GM18519 (cell line): Measurements from ENCODE around the gene SLC2A9.

Source experiments
- ATAC-seq: cut with Tn5 transposase; IDR thresholded peaks from one replicate; pipeline ENCODE4 v1.9.1; 2021; ENCODE audit warnings: mild to moderate bottlenecking, moderate library complexity; ENCODE audit not compliant: unreplicated experiment, low FRiP score

SLC2A9 gene

DNA sequence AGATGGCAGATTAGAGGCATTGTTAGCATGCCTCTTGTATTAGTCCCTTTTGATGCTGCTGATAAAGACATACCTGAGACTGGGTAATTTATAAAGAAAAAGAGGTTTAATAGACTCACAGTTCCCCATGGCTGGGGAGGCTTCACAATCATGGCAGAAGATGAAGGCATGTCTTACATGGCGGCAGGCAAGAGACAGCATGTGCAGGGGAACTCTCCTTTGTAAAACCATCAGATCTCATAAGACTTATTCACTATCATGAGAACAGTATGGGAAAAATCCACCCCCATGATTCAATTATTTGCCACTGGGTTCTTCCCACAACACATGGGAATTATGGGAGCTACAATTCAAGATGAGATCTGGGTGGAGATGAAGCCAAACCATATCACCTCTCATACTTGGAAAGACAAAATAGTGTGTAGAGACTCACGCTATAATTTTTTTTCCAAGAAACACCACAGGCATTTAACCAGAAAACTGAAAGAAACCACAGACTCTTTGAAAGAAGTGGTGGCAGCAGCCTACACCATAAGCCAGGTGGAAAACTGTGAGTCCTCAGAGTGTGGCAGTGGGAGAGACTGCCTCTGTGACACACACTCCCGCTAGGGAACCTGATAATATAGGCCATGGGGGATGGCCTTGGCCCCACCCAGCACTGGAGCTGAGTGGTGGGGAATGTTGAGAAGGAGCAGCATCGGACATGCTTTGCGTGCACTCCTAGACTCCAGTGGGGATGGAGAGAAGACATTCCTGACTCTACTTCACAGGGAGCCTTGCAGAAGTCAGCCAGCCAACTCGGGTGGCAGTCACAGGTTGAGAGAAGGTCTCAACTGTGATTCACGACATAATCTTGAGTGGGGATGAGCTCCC lies 51.5 kb downstream of the SLC2A9 start:
- no peak for ATAC-seq

DNA sequence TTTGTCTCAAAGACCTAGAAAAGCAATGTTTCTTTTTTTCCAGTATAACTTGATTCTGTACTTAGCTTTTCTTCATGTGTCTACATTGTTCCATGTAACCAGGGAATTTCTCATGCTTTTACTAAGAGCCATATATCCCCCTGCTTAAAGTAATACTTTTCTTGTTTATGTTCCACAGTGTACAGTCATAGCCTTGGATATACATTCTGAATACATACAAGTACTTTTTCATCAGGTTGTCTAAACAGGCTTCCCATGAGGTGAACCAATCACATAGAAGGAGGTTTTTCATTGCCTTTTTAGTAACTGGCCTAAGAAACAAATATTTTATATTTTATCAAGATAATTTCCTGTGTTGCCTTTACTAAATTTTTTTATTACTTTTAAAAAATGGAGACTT lies 52.8 kb downstream of the SLC2A9 start:
- no peak for ATAC-seq

DNA sequence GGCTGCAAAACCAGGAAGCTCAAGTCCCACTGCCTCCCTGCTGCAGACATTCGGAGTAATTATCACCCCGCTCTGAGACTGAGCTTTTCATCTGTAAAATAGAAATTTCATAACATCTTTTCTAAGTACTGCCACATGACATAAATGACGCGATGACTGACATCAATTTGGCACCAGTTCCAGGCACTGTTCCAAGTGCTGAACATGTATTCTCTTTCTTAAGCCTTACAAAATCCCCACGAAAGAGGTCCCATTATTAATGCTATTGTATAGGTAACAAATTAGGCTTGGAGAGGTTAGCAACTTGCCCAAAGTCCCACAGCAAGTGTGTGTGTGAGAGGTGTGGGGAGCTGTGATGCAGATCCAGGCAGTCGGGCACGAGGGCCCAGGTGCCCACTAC lies 56.4 kb downstream of the SLC2A9 start:
- no peak for ATAC-seq

DNA sequence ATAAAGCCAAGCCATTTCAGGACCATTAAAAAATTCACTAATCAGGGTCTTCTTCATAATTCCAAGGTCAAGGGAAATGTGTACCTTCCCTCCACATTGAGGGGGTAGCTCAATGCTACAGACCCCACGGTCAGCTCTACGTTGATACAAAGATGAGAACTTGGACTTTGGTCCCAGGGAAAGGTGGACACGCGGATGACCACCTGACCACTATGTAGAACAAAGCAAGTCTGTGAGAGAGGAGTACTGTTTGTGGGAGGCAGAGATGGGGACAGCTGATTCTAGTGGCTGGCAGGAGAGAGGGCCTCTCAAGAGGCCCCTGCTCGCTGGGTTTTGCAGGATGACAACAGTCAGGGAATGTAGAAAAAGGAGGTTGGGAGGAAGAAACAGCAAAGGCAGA lies 58.0 kb downstream of the SLC2A9 start:
- no peak for ATAC-seq

DNA sequence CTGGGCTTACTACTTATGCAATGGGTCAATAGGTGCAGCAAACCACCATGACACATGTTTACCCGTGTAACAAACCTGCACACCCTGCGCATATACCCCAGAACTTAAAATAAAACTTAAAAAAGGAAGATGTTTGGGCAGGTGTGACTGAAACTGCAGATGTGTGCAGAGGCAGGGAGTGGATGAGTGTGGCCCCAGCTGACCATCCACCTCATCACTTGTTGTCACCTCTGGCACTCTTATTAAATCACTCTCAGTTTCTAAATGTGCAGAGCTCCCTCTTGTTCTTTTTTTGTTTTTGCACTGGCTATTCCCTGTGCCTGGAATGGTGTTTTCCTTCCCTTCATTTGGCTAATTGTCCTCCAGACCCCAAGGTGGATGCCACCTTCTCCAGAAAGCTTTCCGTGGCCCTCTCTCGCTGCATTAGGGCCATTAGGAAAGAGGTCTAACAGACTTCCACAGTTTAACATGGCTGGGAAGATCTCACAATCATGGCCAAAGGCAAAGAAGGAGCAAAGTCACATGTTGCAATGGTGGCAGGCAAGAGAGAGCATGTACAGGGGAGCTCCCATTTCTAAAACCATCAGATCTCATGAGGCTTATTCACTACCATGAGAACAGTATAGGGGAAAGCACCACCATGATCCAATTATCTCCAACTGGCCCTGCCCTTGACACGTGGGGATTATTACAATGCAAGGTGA lies 58.5 kb downstream of the SLC2A9 start:
- ATAC-seq = no peak

DNA sequence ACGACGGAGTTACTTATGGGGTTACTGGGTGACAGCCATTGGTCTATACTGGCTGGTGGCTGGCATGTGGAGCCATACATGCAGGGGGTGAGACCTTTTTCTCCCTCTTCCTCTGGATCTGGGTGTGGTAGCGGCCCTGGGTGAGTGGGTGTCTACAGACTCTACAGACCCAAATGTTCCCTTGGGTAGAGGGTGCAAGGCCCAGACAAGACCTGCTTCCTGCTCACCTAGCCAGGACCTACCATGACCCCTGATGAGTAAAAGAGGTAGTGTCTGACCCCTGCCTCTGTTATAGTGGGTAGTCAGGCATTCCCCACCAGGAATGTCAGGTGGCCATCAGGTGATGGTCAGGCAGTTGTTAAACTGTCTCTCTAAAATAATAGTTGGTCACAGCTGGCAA lies 66.8 kb downstream of the SLC2A9 start:
- ATAC-seq = no peak

DNA sequence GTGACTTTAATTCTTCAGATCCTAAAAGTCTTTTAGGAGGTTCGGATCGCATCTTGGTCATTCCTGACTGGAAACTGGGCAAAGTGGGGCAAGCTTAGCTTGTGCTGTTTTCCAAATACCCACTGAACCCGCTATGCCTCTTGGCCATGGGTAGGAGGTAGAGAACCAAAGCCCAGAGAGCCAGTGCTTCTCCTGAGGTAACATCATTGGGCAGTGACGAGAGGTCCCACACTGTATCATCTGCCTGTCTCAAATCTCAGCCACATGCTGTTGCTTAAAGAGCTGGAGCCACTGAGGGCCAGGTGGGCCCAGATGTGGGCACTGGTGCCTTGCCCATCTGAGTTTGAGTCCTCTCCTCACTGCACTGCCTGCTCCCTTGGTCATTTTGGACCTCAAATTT lies 68.2 kb downstream of the SLC2A9 start:
- no peak for ATAC-seq

DNA sequence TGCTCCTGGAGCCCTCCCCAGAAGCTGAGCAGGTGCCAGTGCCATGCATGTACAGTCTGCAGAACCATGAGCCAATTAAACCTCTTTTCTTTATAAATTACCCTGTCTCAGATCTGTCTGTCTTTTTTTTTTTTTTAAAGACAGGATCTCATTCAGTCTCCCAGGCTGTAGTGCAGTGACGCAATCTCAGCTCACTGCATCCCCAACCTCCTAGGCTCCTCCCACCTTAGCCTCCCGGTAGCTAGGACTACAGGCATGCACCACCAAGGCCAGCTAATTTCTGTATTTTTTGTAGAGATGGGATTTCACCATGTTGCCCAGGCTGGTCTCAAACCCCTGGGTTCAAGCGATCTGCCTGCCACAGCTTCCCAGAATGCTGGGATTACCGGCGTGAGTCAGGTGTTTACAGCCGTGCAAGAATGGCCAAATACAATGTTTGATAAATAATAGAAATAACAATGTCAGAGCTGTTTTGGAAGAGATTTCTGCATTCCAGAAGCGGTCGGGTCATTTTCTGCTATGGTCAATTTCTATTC lies 68.8 kb downstream of the SLC2A9 start:
- ATAC-seq = no peak

DNA sequence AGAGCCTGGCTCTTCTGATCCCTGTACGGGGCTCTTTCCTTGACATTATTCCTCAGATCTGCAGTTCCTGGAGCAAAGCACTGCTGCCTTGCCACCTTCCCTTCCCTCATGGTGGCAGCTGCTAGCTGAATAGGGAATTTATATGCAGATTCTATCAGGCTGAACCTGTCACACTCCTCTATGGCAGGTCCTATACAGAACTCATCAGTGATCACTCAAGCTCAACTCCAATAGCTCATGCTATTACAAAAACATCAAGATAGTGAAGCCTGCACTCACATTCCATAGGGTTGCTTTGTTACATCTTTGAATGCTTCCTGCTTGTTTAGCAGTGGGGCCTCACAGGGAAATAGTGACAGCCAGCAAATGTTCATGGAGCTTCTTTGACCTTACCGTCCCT lies 71.7 kb downstream of the SLC2A9 start:
- ATAC-seq = no peak

DNA sequence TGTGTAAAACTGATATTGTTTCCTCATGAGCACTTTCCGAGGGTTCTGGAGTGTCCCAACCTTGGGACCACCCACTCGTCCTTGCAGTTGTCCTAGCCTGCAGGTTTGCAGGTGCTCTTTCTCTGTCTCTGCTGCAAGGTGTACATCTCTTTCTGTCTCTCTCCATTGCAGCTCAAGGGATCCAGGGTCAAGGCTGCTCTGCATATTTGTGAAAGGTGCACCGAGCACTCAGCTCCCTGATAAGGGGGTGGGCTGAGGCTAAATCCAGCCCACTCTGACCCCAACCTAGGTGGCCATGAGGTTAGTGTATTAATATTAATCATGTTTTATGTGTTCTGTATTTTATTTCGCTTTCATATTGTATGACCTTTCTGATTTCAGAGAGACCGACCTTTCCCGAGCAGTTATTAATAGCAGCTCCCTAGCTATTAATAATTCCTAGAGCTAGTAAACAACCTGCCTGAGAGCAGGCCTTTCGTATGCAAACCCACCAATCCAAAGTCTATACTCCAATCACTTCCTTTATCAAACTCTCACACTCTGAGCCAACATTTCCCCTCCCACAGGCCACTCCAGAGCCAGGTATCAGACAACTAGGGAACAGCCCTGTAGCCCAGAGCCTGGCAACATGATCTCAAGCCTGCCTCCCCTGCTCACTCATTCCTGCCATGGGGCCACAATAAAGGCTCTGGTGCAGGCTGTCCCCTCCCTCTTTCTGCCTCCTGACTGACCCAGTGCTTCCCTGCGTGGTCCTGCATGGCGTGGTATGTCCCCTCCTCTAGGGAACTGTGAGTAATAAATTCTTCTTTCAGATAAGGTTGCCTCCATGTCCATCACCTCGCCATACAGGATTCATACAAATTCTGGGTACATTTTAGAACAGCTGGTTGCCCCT lies 73.9 kb downstream of the SLC2A9 start:
- ATAC-seq = no peak

DNA sequence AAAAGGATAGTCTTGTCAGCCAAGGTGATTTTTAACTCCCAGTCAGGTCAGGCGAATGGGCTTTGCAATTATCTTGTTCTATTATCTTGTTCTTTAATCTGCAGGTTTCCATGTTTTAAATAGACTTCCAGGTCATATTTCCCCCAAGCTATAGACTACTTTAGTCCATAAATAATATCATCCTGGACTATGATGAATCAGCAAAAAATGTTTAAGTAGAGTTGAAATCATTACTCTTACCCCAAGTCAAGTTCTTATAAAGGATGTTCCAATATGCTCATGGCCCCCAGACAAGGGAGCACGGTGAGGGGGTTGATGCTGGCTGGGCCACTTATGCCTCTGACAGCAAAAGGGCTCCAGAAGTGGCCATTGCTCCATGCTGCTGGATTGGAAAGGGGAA lies 75.1 kb downstream of the SLC2A9 start:
- no peak for ATAC-seq

DNA sequence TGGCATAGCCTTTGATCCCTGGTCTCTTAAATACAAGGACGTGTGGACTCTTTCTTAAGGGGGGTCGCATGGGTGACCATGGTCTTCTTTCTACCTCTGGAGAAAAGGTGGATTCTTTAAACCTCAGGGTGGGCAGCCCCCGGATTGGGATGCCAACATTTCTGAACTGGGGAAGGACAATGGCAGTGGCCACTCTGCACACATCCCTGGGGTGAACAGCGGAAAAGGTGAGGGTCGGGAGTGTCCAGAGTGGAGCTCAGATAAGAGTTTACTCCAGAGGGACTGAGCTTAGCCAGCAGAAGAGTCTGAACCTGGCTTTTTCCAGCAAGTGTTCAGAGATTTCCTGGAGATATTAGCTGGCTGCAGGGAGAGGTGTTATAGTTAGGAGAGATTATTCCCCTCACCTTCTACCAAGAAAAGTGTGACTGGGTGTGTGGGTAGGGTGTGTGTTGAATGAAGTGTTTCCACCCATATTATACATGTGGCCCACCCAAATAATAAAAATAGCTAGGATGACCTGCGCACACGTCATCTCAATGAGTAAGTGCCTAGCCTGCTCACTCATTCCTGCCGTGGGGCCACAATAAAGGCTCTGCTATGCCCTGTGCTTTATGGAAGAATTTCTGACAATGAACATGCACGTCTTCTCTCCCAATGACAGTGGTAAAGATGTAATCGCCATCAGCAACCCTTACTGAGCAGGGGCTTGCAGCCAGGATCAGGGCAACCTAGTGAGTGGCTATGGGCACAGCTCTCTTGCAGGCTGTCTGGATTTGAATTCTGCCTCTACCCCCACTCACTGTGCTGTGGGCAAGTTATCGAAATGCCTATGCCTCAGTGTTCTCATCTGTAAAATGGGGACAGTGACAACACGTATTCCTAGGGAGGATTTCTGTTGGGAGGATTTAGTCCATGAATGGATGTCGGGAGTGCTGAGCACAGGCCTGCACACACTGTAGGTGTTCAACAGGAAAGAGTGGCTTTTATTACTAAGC lies 76.6 kb downstream of the SLC2A9 start:
- no peak for ATAC-seq

DNA sequence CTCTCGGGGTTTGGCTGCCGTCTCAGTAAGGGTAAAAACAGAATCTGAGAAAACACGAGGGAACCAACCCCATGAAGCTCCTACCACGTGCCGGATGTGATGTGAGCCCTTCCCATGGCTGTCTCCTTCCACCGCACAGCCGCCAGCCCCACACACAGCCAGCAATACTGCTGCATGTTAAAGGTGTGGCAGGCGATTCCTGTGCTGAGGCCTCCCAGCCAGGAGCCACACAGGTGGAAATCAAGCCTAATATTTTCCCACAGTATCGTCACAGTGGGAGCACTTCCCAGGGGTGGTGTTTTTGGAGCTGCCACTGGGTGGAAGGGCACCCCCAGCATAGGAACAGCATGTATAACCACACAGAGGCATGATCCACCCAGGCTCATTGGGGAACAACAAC lies 77.5 kb downstream of the SLC2A9 start:
- no peak for ATAC-seq

DNA sequence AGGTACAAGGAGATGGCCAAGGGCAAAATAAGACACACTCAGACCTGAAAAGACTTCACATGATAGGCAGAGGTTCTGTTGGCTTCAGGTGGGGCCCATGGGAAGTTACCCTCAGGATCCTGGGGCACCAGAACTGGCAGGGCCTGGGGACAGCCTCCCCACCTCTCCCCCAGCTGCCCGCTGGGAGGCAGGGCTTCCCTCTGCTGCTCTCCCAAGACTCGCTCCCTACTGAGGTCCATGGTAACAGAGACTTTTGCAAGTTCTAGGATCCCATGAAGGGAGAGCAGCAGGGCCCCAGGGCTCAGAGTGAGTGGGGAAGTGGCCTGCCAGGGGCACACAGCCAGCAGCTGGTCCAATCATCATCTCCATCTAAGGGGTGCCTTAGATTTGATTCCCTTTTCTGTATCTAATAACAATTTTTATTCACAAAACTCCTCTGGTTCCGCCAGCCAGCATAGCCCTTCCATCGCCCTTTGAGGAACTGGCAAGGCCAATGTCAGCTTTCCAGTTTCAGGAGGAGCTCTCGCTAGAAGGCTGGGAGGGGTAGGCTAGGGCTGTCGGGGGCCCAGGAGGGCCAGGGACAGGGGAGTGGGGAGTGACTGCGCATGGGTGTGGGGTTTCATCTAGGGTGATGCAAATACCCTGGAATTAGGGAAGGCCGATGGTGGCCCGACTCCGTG lies 78.2 kb downstream of the SLC2A9 start:
- no peak for ATAC-seq

DNA sequence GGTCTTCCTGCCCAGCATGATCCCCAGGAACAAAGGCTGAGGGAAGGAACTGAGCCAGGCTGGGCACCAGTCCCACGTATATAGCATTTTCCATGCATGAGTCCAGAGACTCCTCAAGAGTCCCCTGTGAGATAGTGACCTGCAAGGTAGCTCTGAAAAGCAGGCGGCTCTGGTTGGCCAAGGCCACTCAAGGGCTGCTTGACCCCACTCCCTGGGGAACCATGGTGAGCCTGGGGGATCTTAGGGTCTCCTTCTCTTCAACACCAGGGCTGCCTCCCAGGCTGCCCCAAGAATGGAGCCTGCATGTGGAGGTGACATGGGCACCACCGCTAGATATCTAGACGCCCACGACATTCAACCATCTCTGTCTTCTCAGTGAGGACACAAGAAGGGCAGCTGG lies 79.2 kb downstream of the SLC2A9 start:
- no peak for ATAC-seq

DNA sequence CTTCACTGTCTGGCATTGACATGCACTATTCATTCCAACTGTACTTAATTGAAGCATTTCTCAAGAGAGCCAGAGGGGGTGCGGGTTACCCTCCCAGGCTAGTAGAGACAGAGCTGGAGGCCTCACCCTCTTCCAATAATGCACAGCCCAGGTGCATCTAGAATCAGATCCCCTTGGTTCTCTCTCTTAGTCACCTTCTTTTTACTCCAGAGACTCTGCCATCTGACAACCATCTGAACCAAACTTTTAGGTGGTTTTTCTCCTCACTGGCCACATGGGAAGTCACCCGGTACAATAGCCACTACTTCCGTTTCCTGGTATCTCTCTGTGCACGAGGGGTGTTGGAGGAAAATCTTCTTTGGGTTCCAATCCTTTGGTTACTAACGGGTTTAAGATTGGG lies 81.3 kb downstream of the SLC2A9 start:
- no peak for ATAC-seq

DNA sequence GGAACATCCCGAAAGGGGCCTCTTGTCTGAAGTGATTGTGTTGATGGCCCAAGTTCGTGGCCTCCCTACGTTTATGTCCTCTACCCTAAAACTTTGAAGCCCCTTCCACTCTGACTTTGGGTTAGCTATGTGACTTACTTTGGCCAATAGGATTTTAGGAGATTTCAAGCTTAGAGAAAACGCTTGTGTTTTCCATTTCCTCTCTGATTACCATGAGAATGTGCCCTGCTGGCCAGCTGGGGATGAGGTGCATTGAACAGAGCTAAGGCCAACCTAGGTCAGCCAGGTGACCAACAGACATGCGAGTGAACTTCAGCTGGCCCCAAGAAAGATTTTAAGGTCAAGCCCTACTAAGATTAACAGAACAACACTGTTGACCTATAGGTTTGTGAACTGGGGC lies 82.4 kb downstream of the SLC2A9 start:
- no peak for ATAC-seq

DNA sequence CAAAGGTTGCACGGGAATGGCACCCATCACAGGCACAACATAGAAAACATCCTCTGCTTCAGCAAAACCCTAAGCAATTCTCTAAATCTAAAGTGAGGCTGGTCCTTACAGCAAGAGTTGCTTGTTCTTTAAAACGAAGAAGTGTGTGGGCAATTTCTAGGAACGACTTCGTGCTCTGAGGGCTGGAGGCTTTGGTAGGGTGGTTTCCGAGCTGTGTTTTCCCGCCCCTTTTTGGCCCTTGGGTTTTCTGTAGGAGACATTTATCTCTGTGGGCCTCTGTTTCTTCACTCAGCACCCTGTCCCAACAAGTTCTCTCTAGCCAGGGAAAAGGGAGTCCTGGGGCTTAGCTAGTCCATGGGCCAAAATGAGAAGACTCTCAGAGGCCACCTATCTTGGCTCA lies 84.2 kb downstream of the SLC2A9 start:
- no peak for ATAC-seq

DNA sequence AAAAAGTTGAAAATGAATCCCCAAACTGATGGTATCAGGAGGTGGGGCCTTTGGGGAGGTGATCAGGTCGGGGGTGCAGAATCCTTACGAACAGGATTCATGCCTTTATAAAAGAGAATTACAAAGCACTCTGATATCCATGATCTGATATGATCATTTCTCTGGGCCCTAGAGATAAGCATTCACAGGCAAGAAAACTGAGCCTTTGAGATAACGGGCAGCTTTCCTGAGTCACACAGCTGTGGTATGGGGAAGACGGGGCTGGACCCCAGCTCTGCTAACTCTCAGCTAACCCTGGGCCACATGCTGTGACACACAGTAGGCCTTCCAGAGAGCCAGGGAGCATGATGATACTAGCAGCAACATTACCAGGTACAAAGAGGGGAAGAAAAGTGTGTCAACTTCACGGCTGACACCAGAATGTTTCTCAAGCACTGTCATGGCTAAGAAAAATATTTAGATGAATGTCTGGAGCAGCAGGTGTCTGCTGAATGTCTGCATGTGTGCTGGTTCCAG lies 85.1 kb downstream of the SLC2A9 start:
- no peak for ATAC-seq
